Upper lobe of right lung (tissue), 1 donor: ENCODE measurements around the gene COL5A1. TPM values are rescaled to one million over a fixed set of nuclear protein-coding genes. Genes with fewer than 3 reads are reported as not detected.
A peak's percentile ranks its signal among the peaks of the same experiment; 100 is the strongest.

ENCODE experiments used
- ATAC-seq: fragments of 200-7000 bp; cut with Tn5 transposase; one replicate; pipeline ENCODE4 v1.9.1; 2020; ENCODE audit warnings: mild to moderate bottlenecking, moderate library complexity
- DNase-seq: peaks from one replicate; pipeline ENCODE4 v3.0.0-alpha.2; 2020
- H3K27ac ChIP-seq: fragments of 200-600 bp; one replicate; pipeline ENCODE4 v1.8.0; 2022
- H3K27me3 ChIP-seq: fragments of 200-600 bp; one replicate; pipeline ENCODE4 v1.8.0; 2022; ENCODE audit warnings: mild to moderate bottlenecking
- H3K36me3 ChIP-seq: fragments of 200-600 bp; one replicate; pipeline ENCODE4 v1.8.0; 2022
- H3K4me1 ChIP-seq: fragments of 200-600 bp; one replicate; pipeline ENCODE4 v1.8.0; 2022
- H3K4me3 ChIP-seq: fragments of 200-600 bp; one replicate; pipeline ENCODE4 v1.8.0; 2022; ENCODE audit warnings: mild to moderate bottlenecking
- H3K9me3 ChIP-seq: fragments of 200-600 bp; one replicate; pipeline ENCODE4 v1.8.0; 2022
- intact Hi-C: fragments of 100-400 bp; cut with DNase I; formaldehyde crosslinking; loops from one replicate; pipeline ENCODE4 v1.11.0; 2022
- microRNA-seq: library from miRNA; unstranded; fragments of <30 nt; microRNA quantifications from one replicate; pipeline ENCODE4 v1.2.0, GENCODE V29; 2020; ENCODE audit warnings: borderline microRNAs expressed
- total RNA-seq: library from RNA; stranded (reverse); fragmentation: NEBNext Ultra II Directional; extraction: Animal tissue kit (Norgen Biotek cat#: 25700); gene quantifications from one replicate; pipeline ENCODE4 v1.2.1, GENCODE V29; 2021
- TF ChIP-seq, protein P1 (sequence below): fragments of 200-600 bp; IDR thresholded peaks from one replicate; pipeline ENCODE4 v1.8.0; 2022; ENCODE audit warnings: antibody characterized with exemption
- donor health status: DM: no; HTN: yes; CAD: no; lungs with severe emphysema.

The COL5A1 gene
- total RNA-seq, 1 donor from 2014 or later = 37.8 TPM

GRCh38 chr9:134892221-134892620 is 250.6 kb downstream of the COL5A1 start:
- intact Hi-C loops = no loop called here
- Histone ChIP-seq H3K4me1 (peaks cover 23% of the 10 kb centered on the region), H3K27ac (no peak overlapping the region), H3K36me3 (no peaks in the 10 kb centered on the region), H3K4me3 (no peak overlapping the region), H3K9me3 (no peaks in the 10 kb centered on the region), H3K27me3 (no peaks in the 10 kb centered on the region)
- ATAC-seq (no peak), DNase-seq (peak; percentile 48)
- TF ChIP-seq, protein P1, sequence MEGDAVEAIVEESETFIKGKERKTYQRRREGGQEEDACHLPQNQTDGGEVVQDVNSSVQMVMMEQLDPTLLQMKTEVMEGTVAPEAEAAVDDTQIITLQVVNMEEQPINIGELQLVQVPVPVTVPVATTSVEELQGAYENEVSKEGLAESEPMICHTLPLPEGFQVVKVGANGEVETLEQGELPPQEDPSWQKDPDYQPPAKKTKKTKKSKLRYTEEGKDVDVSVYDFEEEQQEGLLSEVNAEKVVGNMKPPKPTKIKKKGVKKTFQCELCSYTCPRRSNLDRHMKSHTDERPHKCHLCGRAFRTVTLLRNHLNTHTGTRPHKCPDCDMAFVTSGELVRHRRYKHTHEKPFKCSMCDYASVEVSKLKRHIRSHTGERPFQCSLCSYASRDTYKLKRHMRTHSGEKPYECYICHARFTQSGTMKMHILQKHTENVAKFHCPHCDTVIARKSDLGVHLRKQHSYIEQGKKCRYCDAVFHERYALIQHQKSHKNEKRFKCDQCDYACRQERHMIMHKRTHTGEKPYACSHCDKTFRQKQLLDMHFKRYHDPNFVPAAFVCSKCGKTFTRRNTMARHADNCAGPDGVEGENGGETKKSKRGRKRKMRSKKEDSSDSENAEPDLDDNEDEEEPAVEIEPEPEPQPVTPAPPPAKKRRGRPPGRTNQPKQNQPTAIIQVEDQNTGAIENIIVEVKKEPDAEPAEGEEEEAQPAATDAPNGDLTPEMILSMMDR = no peak

- TF ChIP-seq, protein P1 = no peak
- no peak overlapping the region for H3K4me3 ChIP-seq
- no peaks in the 10 kb centered on the region for H3K9me3 ChIP-seq
- H3K36me3 ChIP-seq = no peaks in the 10 kb centered on the region
- no peak for ATAC-seq
- peaks cover 24% of the 10 kb centered on the region for H3K4me1 ChIP-seq
- peak; percentile 25 for DNase-seq
- H3K27me3 ChIP-seq = no peaks in the 10 kb centered on the region
- intact Hi-C loops = no loop called here
- H3K27ac ChIP-seq = no peak overlapping the region
Observed at GRCh38 chr9:134892820-134893420, 251.3 kb downstream of the COL5A1 start.

Small RNA genes within 50 kb of the gene (microRNA-seq; reads per million reads assigned to microRNA genes)
- gene MIR3689A (not detected), gene MIR3689B (not detected), gene MIR3689C (not detected), gene MIR3689D1 (not detected), gene MIR3689D2 (not detected), gene MIR3689E (not detected), gene MIR3689F (not detected)

Other genes starting within 250 kb of the COL5A1 start
- gene FCN2, start 239.0 kb downstream of the COL5A1 start, total RNA-seq = not detected